Endothelial cell of umbilical vein (primary cell): Measurements from ENCODE around the gene CYCS. TPM values are rescaled to one million over a fixed set of nuclear protein-coding genes. Genes with fewer than 3 reads are reported as not detected.

Experiments
- BruUV-seq: library from RNA; stranded (reverse); fragments of 400-500 nt; replicated peaks from 2 replicates; lab custom pipeline; 2021; lab: Mats Ljungman, UMichigan
- CTCF ChIA-PET: fragments of 300-600, 350-600 bp; sonication (Branson Sonifier 250); formaldehyde crosslinking; loops from one replicate; lab custom pipeline; 2021; ENCODE audit warnings: antibody characterized with exemption, inconsistent platforms; lab: Charles Lee
- POLR2A ChIA-PET: fragments of 300-600, 350-600 bp; sonication (Branson Sonifier 250); formaldehyde crosslinking; loops from one replicate; lab custom pipeline; 2021; ENCODE audit warnings: antibody characterized with exemption, inconsistent platforms; lab: Charles Lee
- DNase-seq: peaks from one replicate; pipeline ENCODE4 v3.0.0-alpha.2; 2011; ENCODE audit warnings: low read depth, low spot score
- FAIRE-seq: peaks from 2 replicates; lab custom pipeline; 2011; peaks lifted over from hg19 to GRCh38; lab: Jason Lieb, UNC
- H2AFZ ChIP-seq: 2 replicates; pipeline ENCODE4 v1.6.0; 2012; ENCODE audit warnings: low read depth, low read length, control low read depth, inconsistent platforms
- H3K27ac ChIP-seq: 2 replicates; pipeline ENCODE4 v1.5.1; 2011; ENCODE audit warnings: low read depth, mild to moderate bottlenecking, control low read depth, low read length, moderate library complexity; ENCODE audit not compliant: insufficient read depth
- H3K27me3 ChIP-seq, 2 experiments: 2 replicates each; pipeline versions ENCODE4 v1.6.0 to v1.6.1; 2011; ENCODE audit warnings: low read length in 2 of 2, mixed read lengths in 1 of 2; ENCODE audit not compliant: control insufficient read depth in 2 of 2, insufficient read depth in 2 of 2
- H3K36me3 ChIP-seq, 2 experiments: 2 replicates in 1 of 2; 3 replicates in 1 of 2; pipeline ENCODE4 v1.5.1; 2011; ENCODE audit warnings: low read length in 2 of 2, mild to moderate bottlenecking in 1 of 2, moderate library complexity in 1 of 2; ENCODE audit not compliant: control insufficient read depth in 2 of 2, insufficient read depth in 2 of 2; ENCODE audit errors: extremely low read depth in 1 of 2
- H3K4me1 ChIP-seq: 3 replicates; pipeline ENCODE4 v1.5.1; 2011; ENCODE audit warnings: mild to moderate bottlenecking, low read length; ENCODE audit not compliant: control insufficient read depth, insufficient read depth; ENCODE audit errors: extremely low read depth
- H3K4me2 ChIP-seq: 2 replicates; pipeline ENCODE4 v1.6.1; 2011; ENCODE audit warnings: low read length, control low read depth, mixed read lengths; ENCODE audit not compliant: insufficient read depth
- H3K4me3 ChIP-seq, 3 experiments: fragments of 200-600 bp in 1 of 3; sonication (generic), shearing (Covaris generic) in 1 of 3; replicated peaks in 1 of 3; 2 replicates each; pipeline ENCODE4 v1.5.1; 2011 to 2016; ENCODE audit warnings: control low read depth in 3 of 3, low read length in 3 of 3, mild to moderate bottlenecking in 2 of 3, inconsistent platforms in 1 of 3, low read depth in 1 of 3, moderate library complexity in 1 of 3; ENCODE audit not compliant: insufficient read depth in 1 of 3
- H3K79me2 ChIP-seq: 2 replicates; pipeline ENCODE4 v1.6.0; 2012; ENCODE audit warnings: low read length, inconsistent platforms; ENCODE audit not compliant: control insufficient read depth, insufficient read depth
- H3K9ac ChIP-seq: replicated peaks from 2 replicates; pipeline ENCODE3; 2011; ENCODE audit warnings: low read length, control low read depth; ENCODE audit not compliant: insufficient read depth; ENCODE audit errors: extremely low read depth
- H3K9me1 ChIP-seq: replicated peaks from 3 replicates; pipeline ENCODE4 v1.6.0; 2011; ENCODE audit warnings: mild to moderate bottlenecking, low read length; ENCODE audit not compliant: control insufficient read depth, insufficient read depth; ENCODE audit errors: extremely low read depth
- H3K9me3 ChIP-seq: replicated peaks from 2 replicates; pipeline ENCODE4 v1.5.1; 2012; ENCODE audit warnings: low read length, inconsistent platforms; ENCODE audit not compliant: control insufficient read depth, insufficient read depth
- H4K20me1 ChIP-seq: replicated peaks from 2 replicates; pipeline ENCODE3; 2011; ENCODE audit warnings: mild to moderate bottlenecking, low read length; ENCODE audit not compliant: control insufficient read depth, insufficient read depth; ENCODE audit errors: extremely low read depth
- CTCF ChIP-seq, 2 donors: IDR thresholded peaks; 1 replicate in 1 of 2; 2 replicates in 1 of 2; pipeline ENCODE4 v1.5.1; 2011; ENCODE audit warnings: low read length in 2 of 2, mild to moderate bottlenecking in 2 of 2, moderate library complexity in 2 of 2, control low read depth in 1 of 2, inconsistent platforms in 1 of 2, low read depth in 1 of 2; ENCODE audit not compliant: insufficient read depth in 1 of 2; ENCODE audit errors: extremely low read depth in 1 of 2
- EZH2 ChIP-seq: IDR thresholded peaks from 2 replicates; pipeline ENCODE4 v1.6.1; 2012; ENCODE audit warnings: borderline replicate concordance, low read depth, mild to moderate bottlenecking, moderate library complexity, low read length, inconsistent platforms; ENCODE audit not compliant: severe bottlenecking
- FOS ChIP-seq: IDR thresholded peaks from 2 replicates; pipeline ENCODE4 v1.6.1; 2011; ENCODE audit warnings: mild to moderate bottlenecking, low read length, moderate library complexity, borderline replicate concordance; ENCODE audit not compliant: insufficient read depth
- GATA2 ChIP-seq: IDR thresholded peaks from 2 replicates; pipeline ENCODE4 v1.7.0; 2011; ENCODE audit warnings: low read depth, mild to moderate bottlenecking, moderate library complexity, mixed read lengths, low read length; ENCODE audit not compliant: insufficient read length, insufficient read depth
- JUN ChIP-seq: IDR thresholded peaks from 2 replicates; pipeline ENCODE4 v1.6.1; 2011; ENCODE audit warnings: borderline replicate concordance, low read depth; ENCODE audit not compliant: insufficient read length, insufficient read depth
- MAX ChIP-seq: IDR thresholded peaks from 2 replicates; pipeline ENCODE4 v1.6.1; 2011; ENCODE audit not compliant: insufficient read depth, insufficient read length
- MYC ChIP-seq: IDR thresholded peaks from one replicate; pipeline ENCODE4 v1.6.1; 2011; ENCODE audit warnings: mild to moderate bottlenecking, low read depth, low read length
- POLR2A ChIP-seq: IDR thresholded peaks from 2 replicates; pipeline ENCODE4 v1.6.1; 2012; ENCODE audit warnings: low read depth, mild to moderate bottlenecking, control low read depth, low read length
- POLR2AphosphoS5 ChIP-seq: IDR thresholded peaks from 2 replicates; pipeline ENCODE4 v1.6.1; 2012; ENCODE audit warnings: low read depth, mild to moderate bottlenecking, control low read depth, low read length, moderate library complexity; ENCODE audit not compliant: insufficient read depth
- dilution Hi-C: fragments of 300-500 bp; cut with MboI; formaldehyde crosslinking; loops from one replicate; pipeline ENCODE4 v1.15.0; 2019; ENCODE audit warnings: low sequenced_read_pairs; ENCODE audit not compliant: extremely low pct_ligation_motif_present
- intact Hi-C: fragments of 100-400 bp; cut with micrococcal nuclease; formaldehyde crosslinking; loops from one replicate; pipeline ENCODE4 v1.10.0; 2022
- polyA plus RNA-seq, 4 experiments: library from polyadenylated mRNA; depleted of rRNA in 3 of 4; stranded (reverse) in 3 of 4; unstranded in 1 of 4; fragments of >200 nt; gene quantifications; 2 replicates each; pipeline versions ENCODE4 v1.2.1 to v1.2.3, GENCODE V29; 2011 to 2012; ENCODE audit warnings: missing spikeins in 1 of 4
- total RNA-seq: library from RNA; stranded (reverse); gene quantifications from 2 replicates; pipeline ENCODE4 v1.2.3, GENCODE V29; 2021

CYCS gene
- total and polyA plus RNA-seq, 2 donors (not counting 3 experiments of a cell fraction or from before 2014, with no cell fraction given), result 21.4 to 134 TPM

- Histone ChIP-seq H3K27ac (no peak overlapping the region), H3K36me3 (no peaks in the 10 kb centered on the region), H3K4me3 (no peak overlapping the region), H3K4me2 (no peak overlapping the region), H3K4me1 (no peaks in the 10 kb centered on the region), H3K9ac (no peak overlapping the region), H3K9me1 (no peaks in the 10 kb centered on the region), H3K27me3 (no peaks in the 10 kb centered on the region), H4K20me1 (no peaks in the 10 kb centered on the region), H3K9me3 (no peaks in the 10 kb centered on the region), H3K79me2 (no peaks in the 10 kb centered on the region), H2AFZ (no peak overlapping the region)
- TF ChIP-seq GATA2 (no peak), MAX (no peak), CTCF (IDR thresholded peaks at IDR 0.05; ENCODE audit: extremely low read depth in 1 of 2, insufficient read depth in 1 of 2, low read depth in 1 of 2, low read length in 2 of 2) (no peak), POLR2AphosphoS5 (no peak), JUN (no peak), EZH2 (no peak), FOS (no peak), POLR2A (no peak), MYC (no peak)
- FAIRE-seq (no peak), DNase-seq (no peak)
- dilution Hi-C loops (no loop called here), intact Hi-C loops (no loop called here)
- ChIA-PET POLR2A (no interaction called here), CTCF (interaction anchor here (1.3 to 2.7 kb wide), 3 partner anchors 9 to 68 kb away, joined by 4 to 8 read pairs (median 7); no protein-coding TSS in a partner anchor)
- BruUV-seq, result no TSS peak
Observed at GRCh38 chr7:25148772-25149575, 23.9 kb upstream of the CYCS start.
